ENCODE data around the gene ALOX5.
"Not testable (repeated sequence)": the region's sequence is repeated elsewhere in the genome, so short reads cannot be mapped to it uniquely, and the experiment has no call there.

ALOX5 gene

DNA sequence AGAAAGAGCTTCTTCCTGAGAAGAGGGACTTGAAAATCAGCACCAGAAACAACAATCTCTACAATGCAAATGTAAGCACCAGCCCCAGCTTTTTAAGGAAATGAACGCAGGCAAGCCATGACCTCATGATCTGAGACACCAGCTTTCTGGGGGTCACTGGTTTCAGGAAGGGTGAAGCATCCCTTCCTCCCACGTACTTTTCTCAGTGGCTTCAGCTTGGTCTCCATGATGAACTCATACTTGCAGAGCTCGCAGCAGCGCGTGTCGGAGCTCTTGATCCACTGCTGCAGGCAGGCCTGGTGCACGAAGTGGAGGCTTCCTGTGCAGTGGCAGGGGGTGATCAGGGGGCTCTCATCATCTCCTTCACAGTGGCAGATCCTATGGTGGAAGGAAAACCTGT lies 87.0 kb downstream of the ALOX5 start:
- in situ Hi-C loops (cut with MboI; ENCODE audit: low sequenced_read_pairs), result no loop called here

GRCh38 chr10:45463244-45464116 lies 89.5 kb downstream of the ALOX5 start:
- in situ Hi-C loops (cut with MboI; ENCODE audit: low sequenced_read_pairs), result no loop called here

DNA sequence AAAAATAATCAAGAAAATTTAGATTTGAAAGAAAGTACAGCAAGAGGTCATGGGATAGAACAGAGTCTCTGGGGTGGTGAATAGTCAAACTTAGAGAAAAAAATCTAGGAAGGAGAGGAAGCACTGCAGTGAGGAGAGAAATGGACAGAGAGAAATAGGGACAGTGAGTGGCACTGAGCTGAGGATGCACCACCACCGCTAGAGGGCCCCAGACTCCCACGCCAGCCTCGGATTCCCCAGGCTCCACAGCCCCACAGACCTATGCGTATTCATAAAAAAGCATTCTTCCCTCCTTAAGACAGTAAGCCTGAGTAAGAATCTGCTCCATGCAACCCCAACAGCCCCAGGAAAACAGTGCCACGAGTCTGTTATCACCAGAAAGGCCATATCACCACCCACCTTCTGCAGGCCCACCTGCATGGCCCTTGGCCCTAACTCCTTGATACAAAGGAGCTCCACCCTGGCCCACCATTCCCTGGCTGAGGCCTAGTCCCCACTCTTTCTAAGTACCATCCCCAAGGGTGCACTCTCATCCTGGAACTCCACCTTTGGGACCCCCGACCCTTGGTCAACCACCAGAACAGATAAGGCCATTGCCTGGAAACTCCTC lies 91.0 kb downstream of the ALOX5 start:
- in situ Hi-C loops (cut with MboI; ENCODE audit: low sequenced_read_pairs), result no loop called here

DNA sequence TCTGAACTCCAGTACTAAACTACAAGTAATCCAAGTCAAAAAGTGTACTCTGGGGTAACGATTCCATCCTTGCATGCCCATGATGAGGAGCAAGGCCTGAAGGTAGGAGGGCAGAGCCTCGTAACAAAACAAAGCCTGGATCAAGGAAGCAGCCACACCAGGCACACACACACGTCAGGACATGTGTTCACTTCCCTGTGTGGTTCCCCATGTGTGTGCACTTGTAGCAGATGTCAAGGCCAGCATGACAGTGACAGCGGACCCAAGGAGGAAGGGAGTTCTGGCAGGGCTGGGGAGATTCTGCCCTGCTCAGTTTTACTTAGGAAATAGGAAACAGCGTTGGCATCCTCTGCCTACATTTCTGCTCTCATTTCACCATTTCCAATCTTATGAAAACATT lies 92.8 kb downstream of the ALOX5 start:
- in situ Hi-C loops (cut with MboI; ENCODE audit: low sequenced_read_pairs), result no loop called here

DNA sequence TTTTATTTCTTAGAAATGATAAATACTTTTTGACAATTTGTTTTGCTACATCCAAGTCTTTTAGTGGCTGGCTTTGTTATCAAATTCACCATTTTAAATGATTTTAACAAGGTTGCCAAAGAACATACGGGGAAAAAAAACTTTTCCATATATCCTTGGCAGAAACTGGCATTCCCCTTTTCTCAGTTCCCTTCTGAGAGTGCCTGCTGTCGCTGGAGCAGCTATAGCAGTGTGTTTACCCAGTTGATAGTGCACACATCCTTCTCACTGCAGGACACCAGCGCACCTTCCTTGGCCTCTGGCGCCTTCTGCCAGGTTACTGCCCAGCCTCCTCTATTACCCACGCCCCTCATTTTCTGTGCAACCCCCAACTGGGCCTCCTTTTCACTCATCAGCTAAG lies 94.1 kb downstream of the ALOX5 start:
- in situ Hi-C loops (cut with MboI; ENCODE audit: low sequenced_read_pairs), result no loop called here

GRCh38 chr10:45470098-45471012 lies 96.3 kb downstream of the ALOX5 start:
- in situ Hi-C loops (cut with MboI; ENCODE audit: low sequenced_read_pairs), result no loop called here

- in situ Hi-C loops (cut with MboI; ENCODE audit: low sequenced_read_pairs), result no loop called here
Observed at GRCh38 chr10:45471059-45471458, 97.0 kb downstream of the ALOX5 start.

DNA sequence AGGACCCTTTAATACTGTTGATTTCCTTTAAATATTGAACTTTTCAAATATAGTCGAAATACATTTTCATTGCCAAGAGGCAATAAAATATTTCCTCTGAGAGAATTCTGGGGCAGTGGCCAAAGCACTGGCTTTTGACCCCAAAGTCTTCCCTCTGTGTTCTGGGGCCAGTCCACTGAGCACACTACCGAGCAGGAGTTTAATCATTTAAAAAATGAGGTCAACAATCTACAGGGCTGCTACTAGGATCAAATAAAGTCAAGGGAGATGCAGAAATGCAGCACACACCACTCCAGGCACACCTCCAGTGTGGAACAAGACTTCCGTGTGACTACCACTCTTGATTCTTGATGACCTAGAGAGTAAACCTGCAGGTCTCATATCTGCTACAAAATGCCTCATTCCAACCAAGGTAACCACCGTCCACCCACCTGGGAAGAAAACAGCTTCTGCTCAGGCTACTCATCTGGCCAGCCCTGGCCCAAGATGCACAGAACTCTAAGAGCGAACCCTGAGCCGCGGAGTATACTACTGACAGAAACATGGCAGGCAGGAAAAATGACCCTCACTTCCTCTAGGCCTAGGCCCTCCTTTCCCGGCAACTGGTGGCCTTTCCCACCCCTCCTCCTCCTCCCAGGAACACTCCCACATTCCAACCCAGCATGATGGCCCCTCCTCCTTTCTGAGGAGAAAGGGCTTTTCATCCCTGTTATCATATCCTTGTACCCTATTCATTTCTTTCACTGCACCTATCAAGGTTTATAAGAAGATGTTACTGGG lies 97.7 kb downstream of the ALOX5 start:
- in situ Hi-C loops (cut with MboI; ENCODE audit: low sequenced_read_pairs), result no loop called here

GRCh38 chr10:45473126-45473525 lies 99.1 kb downstream of the ALOX5 start:
- in situ Hi-C loops (cut with MboI; ENCODE audit: low sequenced_read_pairs), result no loop called here

DNA sequence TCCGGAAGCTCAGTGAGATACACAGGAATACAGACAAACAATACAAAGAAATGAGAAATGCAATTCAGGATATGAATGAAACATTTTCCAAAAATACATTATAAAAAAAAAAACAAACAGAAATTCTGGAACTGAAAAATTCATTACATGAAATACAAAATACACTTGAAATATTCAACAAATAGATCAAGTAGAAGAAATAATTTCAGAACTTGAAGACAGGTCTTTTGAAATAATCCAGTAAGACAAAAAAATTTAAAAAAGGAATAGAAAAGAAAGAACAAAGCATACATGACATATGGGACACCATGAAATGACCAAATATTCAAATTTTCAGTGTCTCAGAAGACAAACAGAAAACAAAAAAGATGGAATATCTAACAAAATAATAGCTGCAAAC lies 102.5 kb downstream of the ALOX5 start:
- in situ Hi-C loops (cut with MboI; ENCODE audit: low sequenced_read_pairs), result no loop called here

GRCh38 chr10:45480294-45480693 lies 106.3 kb downstream of the ALOX5 start:
- in situ Hi-C loops (cut with MboI; ENCODE audit: low sequenced_read_pairs), result no loop called here

- in situ Hi-C loops (cut with MboI; ENCODE audit: low sequenced_read_pairs), result not testable (repeated sequence)
Observed at GRCh38 chr10:45481100-45481499, 107.1 kb downstream of the ALOX5 start.

- in situ Hi-C loops (cut with MboI; ENCODE audit: low sequenced_read_pairs), result no loop called here
Observed at GRCh38 chr10:45483002-45483401, 109.0 kb downstream of the ALOX5 start.

- in situ Hi-C loops (cut with MboI; ENCODE audit: low sequenced_read_pairs), result no loop called here
Observed at GRCh38 chr10:45487735-45488134, 113.7 kb downstream of the ALOX5 start.

- in situ Hi-C loops (cut with MboI; ENCODE audit: low sequenced_read_pairs), result no loop called here
Observed at GRCh38 chr10:45488365-45488764, 114.3 kb downstream of the ALOX5 start.

DNA sequence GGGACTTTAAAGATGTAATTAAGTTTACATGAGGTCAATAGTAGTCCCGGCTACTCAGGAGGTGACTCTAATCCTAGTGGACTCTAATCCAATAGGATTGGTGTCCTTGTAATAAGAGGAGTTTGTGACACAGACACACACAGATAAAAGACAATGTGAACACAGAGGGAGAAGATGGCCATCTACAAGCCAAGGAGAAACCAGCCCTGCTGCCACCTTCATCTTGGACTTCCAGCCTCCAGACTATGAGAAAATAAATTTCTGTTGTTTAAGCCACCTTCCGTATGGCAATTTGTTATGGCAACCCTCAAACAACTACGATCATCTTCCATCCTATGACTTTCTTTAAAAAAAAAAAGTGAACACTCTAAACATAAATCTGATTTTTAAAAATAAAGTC lies 116.3 kb downstream of the ALOX5 start:
- in situ Hi-C loops (cut with MboI; ENCODE audit: low sequenced_read_pairs), result no loop called here

DNA sequence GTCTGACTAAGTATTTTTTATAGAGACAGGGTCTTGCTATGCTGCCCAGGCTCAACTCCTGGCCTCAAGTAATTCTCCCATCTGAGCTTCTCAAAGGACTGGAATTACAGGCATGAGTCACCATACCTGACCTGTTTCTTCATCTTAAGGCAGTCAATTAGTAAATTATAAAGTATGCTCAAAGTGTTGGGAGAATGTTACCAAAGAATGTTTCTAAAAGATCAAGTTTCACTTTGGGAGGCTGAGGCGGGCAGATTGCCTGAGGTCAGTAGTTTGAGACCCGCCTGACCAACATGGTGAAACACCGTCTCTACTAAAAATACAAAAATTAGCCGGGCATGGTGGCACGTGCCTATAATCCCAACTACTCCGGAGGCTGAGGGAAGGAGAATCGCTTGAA lies 117.0 kb downstream of the ALOX5 start:
- in situ Hi-C loops (cut with MboI; ENCODE audit: low sequenced_read_pairs), result no loop called here
